GM18870 (cell line): ENCODE data around the gene ZNF768.

Source experiments
- ATAC-seq: cut with Tn5 transposase; IDR thresholded peaks from one replicate; pipeline ENCODE4 v1.9.1; 2021; ENCODE audit warnings: moderate library complexity; ENCODE audit not compliant: unreplicated experiment

The ZNF768 gene

GRCh38 chr16:30474074-30474452, 52.3 kb downstream of the ZNF768 start:
- no peak for ATAC-seq
